Activated CD4-positive, alpha-beta T cell treated with anti-CD3 and anti-CD28 coated beads, Interleukin-2, Interleukin-4, amounts not matched to agents 100 ng/mL and 50 ng/mL, durations not matched to agents 16 hours and 8 hours (primary cell): ENCODE data around the gene C3orf62.
A peak's percentile ranks its signal among the peaks of the same experiment; 100 is the strongest.

Source experiments
- DNase-seq: peaks from one replicate; pipeline ENCODE4 v3.0.0-alpha.2; 2020; ENCODE audit warnings: low spot score

C3orf62 gene

GRCh38 chr3:49276475-49277382 is at the start of gene C3orf62:
TSS of gene C3orf62 (minus strand) at chr3:49277232. CDS start at chr3:49276872, 360 bp downstream.
- peak; percentile 83 for DNase-seq

GRCh38 chr3:49324768-49325167 is 47.7 kb upstream of the C3orf62 start:
- DNase-seq, result no peak

GRCh38 chr3:49316696-49317457 is 39.8 kb upstream of the C3orf62 start:
- no peak for DNase-seq

- DNase-seq, result no peak
Observed at GRCh38 chr3:49313896-49314688, 37.1 kb upstream of the C3orf62 start.

- DNase-seq, result no peak
Observed at GRCh38 chr3:49311283-49311682, 34.3 kb upstream of the C3orf62 start.

GRCh38 chr3:49310677-49311076 is 33.6 kb upstream of the C3orf62 start:
- DNase-seq, result no peak

GRCh38 chr3:49305608-49306007 is 28.6 kb upstream of the C3orf62 start:
- no peak for DNase-seq

- no peak for DNase-seq
Observed at GRCh38 chr3:49302613-49303012, 25.6 kb upstream of the C3orf62 start.

GRCh38 chr3:49300595-49300994 is 23.6 kb upstream of the C3orf62 start:
- no peak for DNase-seq

GRCh38 chr3:49298511-49298910 is 21.5 kb upstream of the C3orf62 start:
- DNase-seq, result no peak

- no peak for DNase-seq
Observed at GRCh38 chr3:49296781-49297411, 19.9 kb upstream of the C3orf62 start.

GRCh38 chr3:49295489-49296058 is 18.5 kb upstream of the C3orf62 start:
- DNase-seq, result peak; percentile 39

GRCh38 chr3:49294343-49294742 is 17.3 kb upstream of the C3orf62 start:
- no peak for DNase-seq

GRCh38 chr3:49283997-49284396 is 7.0 kb upstream of the C3orf62 start:
- DNase-seq, result no peak

GRCh38 chr3:49279376-49279775 is 2.3 kb upstream of the C3orf62 start:
- DNase-seq, result no peak

GRCh38 chr3:49278548-49278947 is 1.5 kb upstream of the C3orf62 start:
- DNase-seq, result no peak

- no peak for DNase-seq
Observed at GRCh38 chr3:49277383-49277775, 347 bp upstream of the C3orf62 start.

GRCh38 chr3:49273825-49274532 is 3.1 kb downstream of the C3orf62 start:
- DNase-seq, result peak; percentile 33

GRCh38 chr3:49271047-49271446 is 6.0 kb downstream of the C3orf62 start:
- no peak for DNase-seq

- DNase-seq, result no peak
Observed at GRCh38 chr3:49270156-49270500, 6.9 kb downstream of the C3orf62 start.
